GM23338 (cell line): ENCODE results near the gene THSD7A. TPM values are rescaled to one million over a fixed set of nuclear protein-coding genes. Genes with fewer than 3 reads are reported as not detected.

Experiments
- ATAC-seq: fragments of 200-7000 bp; cut with Tn5 transposase; 3 replicates; pipeline ENCODE4 v1.9.1; 2020
- DNase-seq: peaks from one replicate; pipeline ENCODE4 v3.0.0-alpha.2; 2015; ENCODE audit warnings: low spot score
- H2AFZ ChIP-seq: fragments of 200-600 bp; sonication (generic); 2 replicates; pipeline ENCODE4 v1.8.0; 2016; ENCODE audit warnings: antibody characterized with exemption, mild to moderate bottlenecking, moderate library complexity
- H3F3A ChIP-seq: fragments of 200-600 bp; sonication (generic); replicated peaks from 2 replicates; pipeline ENCODE4 v1.8.0; 2017; ENCODE audit warnings: antibody characterized with exemption, mixed run types, low read depth
- H3K27ac ChIP-seq: fragments of 200-600 bp; sonication (generic); 2 replicates; pipeline ENCODE4 v1.6.1; 2016; ENCODE audit warnings: low read depth
- H3K27me3 ChIP-seq: fragments of 200-600 bp; sonication (generic); 2 replicates; pipeline ENCODE4 v1.8.0; 2016; ENCODE audit warnings: mild to moderate bottlenecking, mixed run types, moderate library complexity; ENCODE audit not compliant: insufficient read depth
- H3K36me3 ChIP-seq: fragments of 200-600 bp; sonication (generic); 2 replicates; pipeline ENCODE4 v1.8.0; 2016; ENCODE audit warnings: mild to moderate bottlenecking; ENCODE audit not compliant: insufficient read depth
- H3K4me1 ChIP-seq: fragments of 200-600 bp; sonication (generic); 2 replicates; pipeline ENCODE4 v1.8.0; 2016; ENCODE audit warnings: mild to moderate bottlenecking, moderate library complexity; ENCODE audit not compliant: insufficient read depth
- H3K4me2 ChIP-seq: fragments of 200-600 bp; sonication (generic); 2 replicates; pipeline ENCODE4 v1.7.1; 2017; ENCODE audit warnings: mixed run types
- H3K4me3 ChIP-seq: fragments of 200-600 bp; sonication (generic); 2 replicates; pipeline ENCODE4 v1.6.1; 2016; ENCODE audit warnings: mixed run types
- H3K79me2 ChIP-seq: fragments of 200-600 bp; sonication (generic); replicated peaks from 2 replicates; pipeline ENCODE4 v1.8.0; 2017; ENCODE audit warnings: mild to moderate bottlenecking; ENCODE audit not compliant: insufficient read depth
- H3K9me2 ChIP-seq: fragments of 200-600 bp; sonication (generic); 2 replicates; pipeline ENCODE4 v1.8.0; 2017; ENCODE audit not compliant: insufficient read depth
- H4K20me1 ChIP-seq: fragments of 200-600 bp; sonication (generic); replicated peaks from 2 replicates; pipeline ENCODE4 v1.8.0; 2017; ENCODE audit warnings: mild to moderate bottlenecking; ENCODE audit not compliant: insufficient read depth
- H3K27ac Mint-ChIP-seq: 2 replicates; pipeline ENCODE4 v1.8.0; 2020; ENCODE audit warnings: inconsistent platforms, mild to moderate bottlenecking, moderate library complexity, mixed read lengths
- H3K27me3 Mint-ChIP-seq: 3 replicates; pipeline ENCODE4 v1.8.0; 2022; ENCODE audit warnings: low read depth, mild to moderate bottlenecking, moderate library complexity, mixed read lengths, inconsistent platforms; ENCODE audit not compliant: insufficient read depth, poor library complexity
- H3K36me3 Mint-ChIP-seq: 3 replicates; pipeline ENCODE4 v1.8.0; 2021; ENCODE audit warnings: low read depth, mild to moderate bottlenecking, inconsistent platforms, moderate library complexity, mixed read lengths
- H3K4me1 Mint-ChIP-seq: 3 replicates; pipeline ENCODE4 v1.8.0; 2020; ENCODE audit warnings: mild to moderate bottlenecking, inconsistent platforms, mixed read lengths
- H3K4me3 Mint-ChIP-seq: 3 replicates; pipeline ENCODE4 v1.8.0; 2021; ENCODE audit warnings: moderate library complexity, mild to moderate bottlenecking, inconsistent platforms, mixed read lengths
- H3K9me3 Mint-ChIP-seq: 3 replicates; pipeline ENCODE4 v1.8.0; 2020; ENCODE audit warnings: moderate library complexity, mild to moderate bottlenecking, inconsistent platforms, mixed read lengths
- CREB1 ChIP-seq: fragments of 250-450 bp; sonication (Bioruptor Pico); IDR thresholded peaks from 2 replicates; pipeline ENCODE4 v1.5.0; 2020; ENCODE audit warnings: low read depth, mild to moderate bottlenecking, moderate library complexity
- EZH2 ChIP-seq: fragments of 200-600 bp; sonication (generic); IDR thresholded peaks from one replicate; pipeline ENCODE4 v1.8.0; 2017; ENCODE audit warnings: antibody characterized with exemption, mild to moderate bottlenecking, low read depth; ENCODE audit not compliant: unreplicated experiment
- EZH2phosphoT487 ChIP-seq: fragments of 200-600 bp; sonication (generic); IDR thresholded peaks from one replicate; pipeline ENCODE4 v1.8.1; 2018; ENCODE audit warnings: antibody characterized with exemption; ENCODE audit not compliant: unreplicated experiment
- JUNB ChIP-seq: IDR thresholded peaks from one replicate; pipeline ENCODE4 v1.6.1; 2016; ENCODE audit warnings: antibody characterized with exemption; ENCODE audit not compliant: unreplicated experiment
- NANOG ChIP-seq: IDR thresholded peaks from 2 replicates; pipeline ENCODE4 v1.6.1; 2016; ENCODE audit warnings: antibody characterized with exemption, borderline replicate concordance
- POLR2AphosphoS5 ChIP-seq: IDR thresholded peaks from 2 replicates; pipeline ENCODE4 v1.6.1; 2016; ENCODE audit warnings: antibody characterized with exemption, low read depth
- STAT1 ChIP-seq: IDR thresholded peaks from one replicate; pipeline ENCODE4 v1.6.1; 2016; ENCODE audit warnings: antibody characterized with exemption; ENCODE audit not compliant: unreplicated experiment
- ZNF114 ChIP-seq: fragments of 250-450 bp; sonication (Bioruptor Pico); IDR thresholded peaks from 2 replicates; pipeline ENCODE4 v1.5.0; 2020; ENCODE audit warnings: mild to moderate bottlenecking, moderate library complexity
- ZNF331 ChIP-seq: fragments of 250-450 bp; sonication (Bioruptor Pico); IDR thresholded peaks from 2 replicates; pipeline ENCODE4 v1.5.0; 2020; ENCODE audit warnings: low read depth, mild to moderate bottlenecking, moderate library complexity
- polyA plus RNA-seq: library from polyadenylated mRNA; unstranded; fragments of >200 nt; fragmentation: Nextera tagmentation; extraction: Ambion mirVana; gene quantifications from 2 replicates; pipeline ENCODE4 v1.2.1, GENCODE V29; 2016
- total RNA-seq: library from RNA; depleted of rRNA; stranded (reverse); fragments of >200 nt; shearing (Covaris generic); gene quantifications from 2 replicates; pipeline ENCODE4 v1.2.3, GENCODE V29; 2014
- TF ChIP-seq, protein P1 (sequence below): IDR thresholded peaks from one replicate; pipeline ENCODE4 v1.6.1; 2018; ENCODE audit warnings: antibody characterized with exemption; ENCODE audit not compliant: unreplicated experiment
- TF ChIP-seq, protein P2 (sequence below), 2 experiments: fragments of 200-600 bp in 1 of 2; sonication (generic) in 1 of 2; conservative IDR thresholded peaks; 2 replicates each; pipeline versions ENCODE4 v1.5.1 to v1.6.1; 2016 to 2017; ENCODE audit warnings: antibody characterized with exemption in 2 of 2, low read depth in 2 of 2, mild to moderate bottlenecking in 2 of 2, moderate library complexity in 1 of 2
- TF ChIP-seq, protein P3 (sequence below): IDR thresholded peaks from 2 replicates; pipeline ENCODE4 v1.6.1; 2016; ENCODE audit warnings: antibody characterized with exemption

The THSD7A gene
- total and polyA plus RNA-seq, 2 experiments from 2014 or later, result 1.3 to 2.1 TPM

DNA sequence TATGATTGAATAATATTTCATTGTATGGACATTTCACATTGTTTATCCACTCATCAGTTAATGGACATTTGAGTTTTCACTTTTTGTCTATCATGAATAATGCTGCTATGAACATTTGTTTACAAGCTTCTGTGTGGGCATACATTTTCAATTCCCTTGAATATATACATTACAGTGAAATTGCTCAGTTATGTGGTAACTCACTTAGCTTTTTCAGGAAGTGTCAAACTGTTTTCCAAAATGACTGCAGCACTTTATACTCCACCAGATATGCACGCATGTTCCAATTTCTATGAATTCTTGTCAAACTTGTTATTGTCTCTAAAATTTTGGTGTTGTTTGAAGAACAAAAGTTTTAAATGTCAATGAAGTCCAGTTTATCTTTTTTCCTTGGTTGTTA is 401.2 kb downstream of the THSD7A start:
- Histone ChIP-seq H3K4me2 (no peak overlapping the region), H2AFZ (no peak overlapping the region), H3K36me3 (no peaks in the 10 kb centered on the region), H3K9me2 (no peaks in the 10 kb centered on the region), H3K27ac (no peak overlapping the region), H3K4me1 (no peaks in the 10 kb centered on the region), H3K4me3 (no peak overlapping the region), H3K79me2 (no peaks in the 10 kb centered on the region), H3F3A (no peaks in the 10 kb centered on the region), H4K20me1 (no peaks in the 10 kb centered on the region), H3K27me3 (no peaks in the 10 kb centered on the region)
- Mint-ChIP-seq H3K27ac (no peak overlapping the region), H3K36me3 (peaks cover 8% of the 10 kb centered on the region; the same call in 2 of the 3 replicates), H3K27me3 (no peaks in the 10 kb centered on the region), H3K9me3 (no peaks in the 10 kb centered on the region), H3K4me3 (no peak overlapping the region), H3K4me1 (peaks cover 10% of the 10 kb centered on the region; the same call in 2 of the 3 replicates)
- no peak for TF ChIP-seq STAT1
- TF ChIP-seq NANOG, result no peak
- TF ChIP-seq, protein P1, sequence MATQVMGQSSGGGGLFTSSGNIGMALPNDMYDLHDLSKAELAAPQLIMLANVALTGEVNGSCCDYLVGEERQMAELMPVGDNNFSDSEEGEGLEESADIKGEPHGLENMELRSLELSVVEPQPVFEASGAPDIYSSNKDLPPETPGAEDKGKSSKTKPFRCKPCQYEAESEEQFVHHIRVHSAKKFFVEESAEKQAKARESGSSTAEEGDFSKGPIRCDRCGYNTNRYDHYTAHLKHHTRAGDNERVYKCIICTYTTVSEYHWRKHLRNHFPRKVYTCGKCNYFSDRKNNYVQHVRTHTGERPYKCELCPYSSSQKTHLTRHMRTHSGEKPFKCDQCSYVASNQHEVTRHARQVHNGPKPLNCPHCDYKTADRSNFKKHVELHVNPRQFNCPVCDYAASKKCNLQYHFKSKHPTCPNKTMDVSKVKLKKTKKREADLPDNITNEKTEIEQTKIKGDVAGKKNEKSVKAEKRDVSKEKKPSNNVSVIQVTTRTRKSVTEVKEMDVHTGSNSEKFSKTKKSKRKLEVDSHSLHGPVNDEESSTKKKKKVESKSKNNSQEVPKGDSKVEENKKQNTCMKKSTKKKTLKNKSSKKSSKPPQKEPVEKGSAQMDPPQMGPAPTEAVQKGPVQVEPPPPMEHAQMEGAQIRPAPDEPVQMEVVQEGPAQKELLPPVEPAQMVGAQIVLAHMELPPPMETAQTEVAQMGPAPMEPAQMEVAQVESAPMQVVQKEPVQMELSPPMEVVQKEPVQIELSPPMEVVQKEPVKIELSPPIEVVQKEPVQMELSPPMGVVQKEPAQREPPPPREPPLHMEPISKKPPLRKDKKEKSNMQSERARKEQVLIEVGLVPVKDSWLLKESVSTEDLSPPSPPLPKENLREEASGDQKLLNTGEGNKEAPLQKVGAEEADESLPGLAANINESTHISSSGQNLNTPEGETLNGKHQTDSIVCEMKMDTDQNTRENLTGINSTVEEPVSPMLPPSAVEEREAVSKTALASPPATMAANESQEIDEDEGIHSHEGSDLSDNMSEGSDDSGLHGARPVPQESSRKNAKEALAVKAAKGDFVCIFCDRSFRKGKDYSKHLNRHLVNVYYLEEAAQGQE, result no peak
- no peak for TF ChIP-seq POLR2AphosphoS5
- no peak for TF ChIP-seq EZH2
- TF ChIP-seq ZNF114, result no peak
- TF ChIP-seq ZNF331 (CRISPR knock-in tag), result no peak
- TF ChIP-seq, protein P2, sequence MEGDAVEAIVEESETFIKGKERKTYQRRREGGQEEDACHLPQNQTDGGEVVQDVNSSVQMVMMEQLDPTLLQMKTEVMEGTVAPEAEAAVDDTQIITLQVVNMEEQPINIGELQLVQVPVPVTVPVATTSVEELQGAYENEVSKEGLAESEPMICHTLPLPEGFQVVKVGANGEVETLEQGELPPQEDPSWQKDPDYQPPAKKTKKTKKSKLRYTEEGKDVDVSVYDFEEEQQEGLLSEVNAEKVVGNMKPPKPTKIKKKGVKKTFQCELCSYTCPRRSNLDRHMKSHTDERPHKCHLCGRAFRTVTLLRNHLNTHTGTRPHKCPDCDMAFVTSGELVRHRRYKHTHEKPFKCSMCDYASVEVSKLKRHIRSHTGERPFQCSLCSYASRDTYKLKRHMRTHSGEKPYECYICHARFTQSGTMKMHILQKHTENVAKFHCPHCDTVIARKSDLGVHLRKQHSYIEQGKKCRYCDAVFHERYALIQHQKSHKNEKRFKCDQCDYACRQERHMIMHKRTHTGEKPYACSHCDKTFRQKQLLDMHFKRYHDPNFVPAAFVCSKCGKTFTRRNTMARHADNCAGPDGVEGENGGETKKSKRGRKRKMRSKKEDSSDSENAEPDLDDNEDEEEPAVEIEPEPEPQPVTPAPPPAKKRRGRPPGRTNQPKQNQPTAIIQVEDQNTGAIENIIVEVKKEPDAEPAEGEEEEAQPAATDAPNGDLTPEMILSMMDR (conservative IDR thresholded peaks at IDR 0.05; ENCODE audit: low read depth in 2 of 2), result no peak
- TF ChIP-seq EZH2phosphoT487, result no peak
- TF ChIP-seq JUNB, result no peak
- ATAC-seq, result no peak
- no peak for DNase-seq

DNA sequence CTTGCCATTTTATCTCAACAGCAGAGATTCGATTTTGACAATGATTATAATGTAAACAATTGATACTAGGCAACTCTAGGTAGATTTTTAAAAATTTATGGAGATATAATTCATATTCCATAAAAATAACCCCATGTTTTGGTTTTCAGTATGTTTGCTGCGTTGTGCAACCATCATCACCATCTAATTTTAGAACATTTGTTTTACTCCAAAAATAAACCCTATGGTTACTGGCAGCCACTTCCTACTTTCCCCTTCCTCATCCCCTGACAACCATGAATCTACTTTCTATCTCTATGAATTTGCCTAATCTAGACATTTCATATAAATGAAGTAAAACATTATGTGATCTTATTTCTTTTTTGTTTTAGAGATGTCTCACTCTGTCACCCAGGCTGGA is 401.9 kb downstream of the THSD7A start:
- Histone ChIP-seq H3K27me3 (no peaks in the 10 kb centered on the region), H3K36me3 (no peaks in the 10 kb centered on the region), H4K20me1 (no peaks in the 10 kb centered on the region), H3K4me2 (no peak overlapping the region), H3K4me1 (no peaks in the 10 kb centered on the region), H3K4me3 (no peak overlapping the region), H3K9me2 (no peaks in the 10 kb centered on the region), H2AFZ (no peak overlapping the region), H3K79me2 (no peaks in the 10 kb centered on the region), H3F3A (no peaks in the 10 kb centered on the region), H3K27ac (no peak overlapping the region)
- peaks cover 10% of the 10 kb centered on the region; the same call in 2 of the 3 replicates for H3K4me1 Mint-ChIP-seq
- no peaks in the 10 kb centered on the region for H3K27me3 Mint-ChIP-seq
- H3K36me3 Mint-ChIP-seq, result peaks cover 2% of the 10 kb centered on the region; the same call in 2 of the 3 replicates
- H3K9me3 Mint-ChIP-seq, result no peaks in the 10 kb centered on the region
- no peak overlapping the region for H3K4me3 Mint-ChIP-seq
- ATAC-seq (no peak), DNase-seq (no peak)
- H3K27ac Mint-ChIP-seq, result no peak overlapping the region
- no peak for TF ChIP-seq ZNF114
- TF ChIP-seq EZH2phosphoT487, result no peak
- no peak for TF ChIP-seq JUNB
- TF ChIP-seq, protein P3, sequence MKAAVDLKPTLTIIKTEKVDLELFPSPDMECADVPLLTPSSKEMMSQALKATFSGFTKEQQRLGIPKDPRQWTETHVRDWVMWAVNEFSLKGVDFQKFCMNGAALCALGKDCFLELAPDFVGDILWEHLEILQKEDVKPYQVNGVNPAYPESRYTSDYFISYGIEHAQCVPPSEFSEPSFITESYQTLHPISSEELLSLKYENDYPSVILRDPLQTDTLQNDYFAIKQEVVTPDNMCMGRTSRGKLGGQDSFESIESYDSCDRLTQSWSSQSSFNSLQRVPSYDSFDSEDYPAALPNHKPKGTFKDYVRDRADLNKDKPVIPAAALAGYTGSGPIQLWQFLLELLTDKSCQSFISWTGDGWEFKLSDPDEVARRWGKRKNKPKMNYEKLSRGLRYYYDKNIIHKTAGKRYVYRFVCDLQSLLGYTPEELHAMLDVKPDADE, result no peak
- TF ChIP-seq POLR2AphosphoS5, result no peak
- TF ChIP-seq, protein P2 (conservative IDR thresholded peaks at IDR 0.05; ENCODE audit: low read depth in 2 of 2), result no peak
- TF ChIP-seq NANOG, result no peak
- no peak for TF ChIP-seq ZNF331 (CRISPR knock-in tag)
- TF ChIP-seq STAT1, result no peak
- no peak for TF ChIP-seq CREB1 (CRISPR knock-in tag)
